GM23248 (cell line): ENCODE data around the gene PRMT2.

Source experiments
- EZH2 ChIP-seq: fragments of 200-600 bp; sonication (generic); IDR thresholded peaks from 2 replicates; pipeline ENCODE4 v1.6.1; 2018; ENCODE audit warnings: antibody characterized with exemption, mild to moderate bottlenecking; ENCODE audit not compliant: insufficient read depth, poor library complexity, severe bottlenecking
- EZH2phosphoT487 ChIP-seq: fragments of 200-600 bp; sonication (generic); IDR thresholded peaks from 2 replicates; pipeline ENCODE4 v1.6.1; 2018; ENCODE audit warnings: antibody characterized with exemption, moderate library complexity, mild to moderate bottlenecking, low read depth; ENCODE audit not compliant: insufficient read depth

- TF ChIP-seq EZH2 = no peak
- TF ChIP-seq EZH2phosphoT487 = no peak
Observed at GRCh38 chr21:46616050-46616449, 19.4 kb upstream of the PRMT2 start.
